GM21360 (cell line): ENCODE data around the gene MEIS1.

Experiments used
- ATAC-seq: cut with Tn5 transposase; IDR thresholded peaks from one replicate; pipeline ENCODE4 v1.9.1; 2021; ENCODE audit warnings: mild to moderate bottlenecking, moderate library complexity; ENCODE audit not compliant: unreplicated experiment

The MEIS1 gene

GRCh38 chr2:66431274-66431642 lies 3.7 kb upstream of the MEIS1 start:
- no peak for ATAC-seq

DNA sequence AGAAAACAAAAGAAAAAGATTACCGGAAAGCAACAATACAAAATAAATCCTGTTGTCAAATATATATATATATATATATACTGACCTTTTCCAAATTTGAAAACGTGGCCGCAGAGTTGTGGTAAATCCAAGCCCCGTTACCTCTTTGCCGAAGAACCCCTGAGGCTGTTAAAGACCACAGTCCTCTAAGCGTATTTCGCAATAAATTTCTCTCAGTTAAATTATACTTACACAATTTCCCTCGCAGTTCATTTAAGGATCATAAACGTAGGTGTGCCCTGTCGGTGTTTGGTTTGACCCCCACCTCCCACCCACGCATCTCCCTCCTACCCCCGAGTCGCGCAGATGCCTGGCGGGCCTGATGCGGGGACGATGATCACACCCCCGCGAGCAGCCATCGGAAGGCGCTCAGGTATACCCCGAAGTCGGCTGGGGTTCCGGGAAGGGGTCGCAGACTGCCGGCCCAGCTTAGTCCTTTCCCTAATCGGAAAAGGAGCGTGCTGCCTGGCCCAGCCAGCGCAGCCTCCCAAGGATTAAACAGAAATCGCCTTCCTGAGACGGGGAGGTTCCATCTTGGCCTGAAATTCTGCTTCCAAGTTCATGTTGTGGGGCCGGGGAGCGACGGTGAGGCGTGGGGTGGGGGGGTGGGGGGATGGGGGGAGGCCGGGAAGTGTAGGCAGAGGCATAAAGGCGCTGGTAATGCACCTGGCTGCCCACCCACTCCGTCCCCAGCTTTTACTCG lies 2.9 kb upstream of the MEIS1 start:
- ATAC-seq: no peak

- no peak for ATAC-seq
Observed at GRCh38 chr2:66432801-66433694, 1.9 kb upstream of the MEIS1 start.

GRCh38 chr2:66433695-66433944 lies 1.3 kb upstream of the MEIS1 start:
- ATAC-seq: no peak

- ATAC-seq: no peak
Observed at GRCh38 chr2:66433945-66434678, 813 bp upstream of the MEIS1 start.

DNA sequence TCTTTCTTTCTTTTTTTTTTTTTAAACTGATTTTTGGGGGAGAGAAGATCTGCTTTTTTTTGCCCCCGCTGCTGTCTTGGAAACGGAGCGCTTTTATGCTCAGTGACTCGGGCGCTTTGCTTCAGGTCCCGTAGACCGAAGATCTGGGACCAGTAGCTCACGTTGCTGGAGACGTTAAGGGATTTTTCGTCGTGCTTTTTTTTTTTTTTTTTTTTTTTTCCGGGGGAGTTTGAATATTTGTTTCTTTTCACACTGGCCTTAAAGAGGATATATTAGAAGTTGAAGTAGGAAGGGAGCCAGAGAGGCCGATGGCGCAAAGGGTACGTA lies 587 bp downstream of the MEIS1 start:
- no peak for ATAC-seq

DNA sequence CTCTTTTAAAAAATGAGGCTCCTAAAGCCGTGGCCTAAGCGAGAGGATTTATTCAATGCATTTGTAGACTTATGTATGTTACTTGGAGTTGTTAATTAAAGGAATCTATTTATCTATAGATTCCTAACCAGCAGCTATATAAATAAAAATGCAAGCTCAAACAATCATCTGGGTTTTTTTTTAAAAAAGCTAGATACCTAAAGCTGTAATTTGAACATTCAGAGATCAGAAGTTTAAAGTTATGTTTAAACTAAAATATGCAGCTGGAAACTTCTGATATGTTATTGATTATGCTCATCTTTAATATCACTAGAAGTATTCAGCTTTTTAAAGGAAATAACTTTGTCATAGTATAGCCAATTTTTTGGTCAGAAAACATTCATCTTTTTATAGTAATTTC lies 1.0 kb downstream of the MEIS1 start:
- no peak for ATAC-seq

DNA sequence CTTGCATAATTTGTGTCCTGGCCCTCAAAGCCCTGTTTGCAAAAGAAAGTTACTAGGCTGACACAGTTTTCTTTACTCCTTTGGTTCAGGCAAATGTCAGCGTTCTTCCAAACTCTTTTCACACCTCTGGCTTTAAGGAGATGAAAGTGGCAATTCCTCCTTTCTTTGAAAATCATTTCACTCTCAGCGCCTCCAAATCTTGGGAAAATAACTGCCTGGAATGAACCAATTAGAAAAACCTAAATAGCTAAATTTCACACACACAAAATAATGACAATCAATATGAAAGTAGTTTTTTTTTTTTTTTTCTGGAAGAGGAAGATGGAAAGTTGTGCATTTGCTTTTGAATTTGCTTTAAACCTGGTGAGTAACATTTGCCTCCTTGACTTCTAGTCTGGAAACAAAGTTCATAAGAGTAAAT lies 1.7 kb downstream of the MEIS1 start:
- no peak for ATAC-seq

- no peak for ATAC-seq
Observed at GRCh38 chr2:66437109-66437690, 2.3 kb downstream of the MEIS1 start.

DNA sequence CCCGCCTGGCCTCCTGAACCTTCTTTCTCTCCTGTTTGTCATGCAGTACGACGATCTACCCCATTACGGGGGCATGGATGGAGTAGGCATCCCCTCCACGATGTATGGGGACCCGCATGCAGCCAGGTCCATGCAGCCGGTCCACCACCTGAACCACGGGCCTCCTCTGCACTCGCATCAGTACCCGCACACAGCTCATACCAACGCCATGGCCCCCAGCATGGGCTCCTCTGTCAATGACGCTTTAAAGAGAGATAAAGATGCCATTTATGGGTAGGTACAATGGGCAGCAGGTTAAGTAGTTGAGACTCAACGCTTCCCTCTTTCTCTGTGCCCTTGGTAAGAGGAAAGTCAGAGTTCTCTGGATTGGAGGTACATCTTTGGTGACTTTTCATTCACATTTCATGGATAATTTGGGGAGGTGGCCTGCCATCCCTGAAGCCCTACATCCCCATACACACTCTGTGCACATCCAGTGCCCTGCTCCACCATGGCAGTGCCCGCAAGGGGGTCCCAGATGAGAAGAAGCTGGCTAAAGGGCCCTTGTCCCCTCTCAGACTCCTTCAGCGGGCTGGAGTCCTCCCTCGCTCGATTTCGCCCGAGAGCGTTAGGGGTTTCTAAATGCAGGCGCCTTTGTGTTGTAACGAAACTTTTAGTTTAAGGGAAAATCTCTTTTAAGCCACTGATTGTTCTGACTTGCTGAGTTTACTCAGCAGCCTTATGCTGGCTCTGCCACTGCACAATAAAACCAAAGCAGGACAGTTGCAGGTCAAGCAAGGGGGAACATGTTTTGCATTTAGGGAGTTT lies 3.0 kb downstream of the MEIS1 start:
- no peak for ATAC-seq

GRCh38 chr2:66438498-66438833 lies 3.5 kb downstream of the MEIS1 start:
- no peak for ATAC-seq

GRCh38 chr2:66438891-66439811 lies 4.2 kb downstream of the MEIS1 start:
- no peak for ATAC-seq

DNA sequence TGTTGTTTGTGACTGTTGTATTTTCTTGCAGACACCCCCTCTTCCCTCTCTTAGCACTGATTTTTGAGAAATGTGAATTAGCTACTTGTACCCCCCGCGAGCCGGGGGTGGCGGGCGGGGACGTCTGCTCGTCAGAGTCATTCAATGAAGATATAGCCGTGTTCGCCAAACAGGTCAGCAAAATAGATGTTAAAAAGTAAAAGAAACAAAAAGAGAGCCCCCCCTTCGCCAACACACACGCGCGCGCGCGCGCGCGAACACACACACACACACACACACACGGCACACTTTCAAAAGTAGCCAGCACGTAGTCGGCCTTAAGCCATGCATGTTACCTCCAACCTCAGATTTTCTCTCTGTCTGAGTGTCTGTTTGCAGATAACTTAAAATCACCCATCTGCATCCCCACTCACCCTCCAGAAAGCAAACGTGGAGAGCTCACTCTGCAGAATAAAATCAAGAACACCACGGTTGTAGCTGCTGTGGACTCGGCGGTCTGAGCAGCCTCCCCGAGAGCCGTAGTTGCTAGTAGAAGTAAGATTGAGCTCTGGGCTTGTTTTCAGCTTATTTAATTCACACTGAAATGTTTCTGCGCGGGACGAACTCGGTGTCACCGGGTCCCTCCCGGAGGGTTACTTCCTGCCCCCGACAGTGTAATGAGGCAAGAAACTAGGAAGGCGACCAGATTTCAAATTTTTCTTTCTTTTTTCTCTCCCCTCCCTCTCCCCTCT lies 5.1 kb downstream of the MEIS1 start:
- ATAC-seq: no peak

DNA sequence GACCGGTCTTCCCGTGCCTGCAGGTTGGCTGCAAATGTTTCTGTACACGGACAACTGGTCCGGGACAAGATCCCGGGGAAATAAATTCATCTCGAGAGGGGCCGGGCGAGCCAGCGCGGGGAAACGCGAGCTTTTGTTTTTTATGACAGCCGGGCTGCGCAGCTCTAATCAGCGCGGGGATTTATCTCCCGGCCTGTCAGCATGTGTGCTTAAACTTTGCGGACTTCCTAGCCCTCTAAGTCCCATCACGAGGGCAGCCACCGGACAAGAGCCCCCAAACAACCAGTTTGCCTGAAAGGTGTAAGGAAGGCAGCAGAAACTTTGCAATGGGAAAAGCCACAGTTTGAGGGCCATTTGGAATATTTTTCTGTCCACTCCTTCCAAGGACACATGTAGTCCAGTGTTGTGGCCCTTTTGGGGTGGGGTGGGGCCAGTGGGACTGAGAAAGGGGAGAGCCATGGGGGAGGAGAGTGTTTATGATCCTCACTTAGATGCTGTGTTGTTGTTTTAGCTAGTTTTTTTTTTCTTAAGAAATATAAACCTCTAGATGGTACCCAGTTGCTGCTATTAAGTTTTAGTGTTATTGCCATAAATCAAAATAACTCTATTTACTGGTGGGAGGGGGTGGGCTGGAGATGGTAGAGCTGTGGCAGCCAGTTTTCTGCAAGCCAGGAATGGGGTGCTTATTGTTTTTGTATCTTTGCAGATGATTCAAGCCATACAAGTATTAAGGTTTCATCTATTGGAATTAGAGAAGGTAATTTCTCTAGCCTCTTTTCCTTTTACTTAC lies 6.0 kb downstream of the MEIS1 start:
- ATAC-seq: no peak

- ATAC-seq: no peak
Observed at GRCh38 chr2:66441581-66442320, 6.8 kb downstream of the MEIS1 start.

DNA sequence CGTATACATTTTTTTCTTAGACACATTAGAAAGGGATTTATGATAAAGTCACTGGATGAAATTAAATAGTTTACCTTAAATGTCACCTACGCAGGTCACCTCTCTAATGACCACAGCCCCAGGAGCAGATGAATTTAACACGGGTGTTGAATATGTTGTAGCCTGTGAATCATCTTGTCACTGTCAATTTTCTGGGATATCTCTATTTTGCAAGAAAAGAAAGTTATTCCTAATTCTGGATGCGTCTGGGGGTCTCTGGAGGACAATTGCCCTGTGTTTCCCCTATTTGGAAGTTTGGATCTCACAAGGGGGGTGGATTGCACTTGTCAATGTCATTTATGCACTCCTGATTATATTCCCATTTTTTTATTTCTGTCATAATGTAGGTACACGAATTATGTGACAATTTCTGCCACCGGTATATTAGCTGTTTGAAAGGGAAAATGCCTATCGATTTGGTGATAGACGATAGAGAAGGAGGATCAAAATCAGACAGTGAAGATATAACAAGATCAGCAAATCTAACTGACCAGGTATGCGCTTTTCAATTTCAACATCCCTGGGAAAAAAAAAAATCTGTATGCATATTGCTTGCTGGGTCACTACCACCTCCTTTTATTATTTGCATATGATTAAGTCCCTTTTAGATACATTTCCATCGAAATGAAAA lies 7.7 kb downstream of the MEIS1 start:
- no peak for ATAC-seq
